IMR-90 (cell line): ENCODE measurements around the gene SFXN2. TPM values are rescaled to one million over a fixed set of nuclear protein-coding genes. Genes with fewer than 3 reads are reported as not detected.
A peak's percentile ranks its signal among the peaks of the same experiment; 100 is the strongest.

Experiments
- ATAC-seq: fragments of 200-7000 bp; cut with Tn5 transposase; 2 replicates; pipeline ENCODE4 v1.9.1; 2020; ENCODE audit warnings: low read depth, mild to moderate bottlenecking, moderate library complexity
- BruUV-seq: library from RNA; stranded (reverse); fragments of 400-500 nt; replicated peaks from 2 replicates; lab custom pipeline; 2021; lab: Mats Ljungman, UMichigan
- CTCF ChIA-PET: fragments of 300-600 bp; formaldehyde crosslinking; extraction: SDS; loops from one replicate; lab custom pipeline; 2021; ENCODE audit warnings: antibody characterized with exemption; lab: Yijun Ruan, JAX
- POLR2A ChIA-PET: fragments of 300-600 bp; sonication (Branson Sonifier 250); formaldehyde crosslinking; loops from one replicate; lab custom pipeline; 2022; ENCODE audit warnings: antibody characterized with exemption; ENCODE audit not compliant: unreplicated experiment; lab: Charles Lee
- DNase-seq: peaks from one replicate; pipeline ENCODE4 v3.0.0; 2013
- H2AFZ ChIP-seq: replicated peaks from 2 replicates; pipeline ENCODE3; 2013; ENCODE audit warnings: low read length, mild to moderate bottlenecking; ENCODE audit not compliant: poor library complexity
- H2AK5ac ChIP-seq: 2 replicates; pipeline ENCODE4 v1.6.1; 2013; ENCODE audit warnings: low read depth, low read length, inconsistent platforms
- H2AK9ac ChIP-seq: replicated peaks from 2 replicates; pipeline ENCODE3; 2013; ENCODE audit warnings: mild to moderate bottlenecking, low read depth, low read length, moderate library complexity; ENCODE audit not compliant: poor library complexity
- H2BK120ac ChIP-seq: 2 replicates; pipeline ENCODE4 v1.6.1; 2013; ENCODE audit warnings: low read depth, low read length, inconsistent platforms
- H2BK15ac ChIP-seq: 3 replicates; pipeline ENCODE4 v1.6.1; 2013; ENCODE audit warnings: low read depth, low read length, inconsistent platforms
- H2BK20ac ChIP-seq: 2 replicates; pipeline ENCODE4 v1.6.1; 2013; ENCODE audit warnings: low read depth, mild to moderate bottlenecking, inconsistent platforms, low read length, moderate library complexity
- H2BK5ac ChIP-seq: 2 replicates; pipeline ENCODE4 v1.6.1; 2013; ENCODE audit warnings: mild to moderate bottlenecking, low read depth, low read length, inconsistent platforms; ENCODE audit not compliant: poor library complexity, severe bottlenecking
- H3K14ac ChIP-seq: replicated peaks from 2 replicates; pipeline ENCODE4 v1.6.1; 2013; ENCODE audit warnings: low read depth, low read length, inconsistent platforms
- H3K18ac ChIP-seq: 2 replicates; pipeline ENCODE4 v1.6.1; 2013; ENCODE audit warnings: low read depth, low read length, control low read depth
- H3K23ac ChIP-seq: 2 replicates; pipeline ENCODE4 v1.6.1; 2013; ENCODE audit warnings: low read depth, low read length, inconsistent platforms
- H3K27ac ChIP-seq: 2 replicates; pipeline ENCODE4 v1.5.1; 2013; ENCODE audit warnings: mild to moderate bottlenecking, control low read depth, low read length; ENCODE audit not compliant: insufficient read depth
- H3K27me3 ChIP-seq: 2 replicates; pipeline ENCODE4 v1.6.1; 2013; ENCODE audit warnings: low read length; ENCODE audit not compliant: control insufficient read depth, insufficient read depth
- H3K36me3 ChIP-seq: 2 replicates; pipeline ENCODE4 v1.6.1; 2013; ENCODE audit warnings: low read length, mixed read lengths; ENCODE audit not compliant: control insufficient read depth, insufficient read depth
- H3K4ac ChIP-seq: 2 replicates; pipeline ENCODE4 v1.6.1; 2013; ENCODE audit warnings: low read depth, low read length, inconsistent platforms
- H3K4me1 ChIP-seq: 2 replicates; pipeline ENCODE4 v1.6.1; 2013; ENCODE audit warnings: low read length, mixed read lengths; ENCODE audit not compliant: control insufficient read depth, insufficient read depth
- H3K4me2 ChIP-seq: 2 replicates; pipeline ENCODE4 v1.6.1; 2013; ENCODE audit warnings: low read depth, mild to moderate bottlenecking, control low read depth, low read length, moderate library complexity
- H3K4me3 ChIP-seq: 2 replicates; pipeline ENCODE4 v1.5.1; 2013; ENCODE audit warnings: low read depth, mild to moderate bottlenecking, control low read depth, low read length, moderate library complexity; ENCODE audit not compliant: insufficient read depth
- H3K56ac ChIP-seq: 2 replicates; pipeline ENCODE4 v1.6.1; 2013; ENCODE audit warnings: low read length, inconsistent platforms; ENCODE audit not compliant: insufficient read depth; ENCODE audit errors: extremely low read depth
- H3K79me1 ChIP-seq, 2 experiments: 2 replicates each; pipeline ENCODE4 v1.6.1; 2013; ENCODE audit warnings: low read length in 2 of 2, inconsistent platforms in 1 of 2, low read depth in 1 of 2
- H3K9ac ChIP-seq: 2 replicates; pipeline ENCODE4 v1.6.1; 2013; ENCODE audit warnings: low read depth, low read length, control low read depth
- H3K9me1 ChIP-seq: 2 replicates; pipeline ENCODE4 v1.6.1; 2013; ENCODE audit warnings: low read length, inconsistent platforms; ENCODE audit not compliant: insufficient read depth
- H3K9me3 ChIP-seq: 2 replicates; pipeline ENCODE4 v1.6.1; 2013; ENCODE audit warnings: low read length; ENCODE audit not compliant: control insufficient read depth, insufficient read depth
- H4K20me1 ChIP-seq: 2 replicates; pipeline ENCODE4 v1.6.1; 2013; ENCODE audit warnings: low read length, inconsistent platforms; ENCODE audit not compliant: insufficient read depth
- H4K5ac ChIP-seq: 2 replicates; pipeline ENCODE4 v1.6.1; 2013; ENCODE audit warnings: mild to moderate bottlenecking, low read depth, low read length, control low read depth
- H4K8ac ChIP-seq, 2 experiments: 2 replicates each; pipeline ENCODE4 v1.6.1; 2013; ENCODE audit warnings: low read depth in 2 of 2, low read length in 2 of 2, control low read depth in 1 of 2, inconsistent platforms in 1 of 2
- H4K91ac ChIP-seq: 2 replicates; pipeline ENCODE4 v1.6.1; 2013; ENCODE audit warnings: low read depth, low read length, inconsistent platforms; ENCODE audit not compliant: insufficient read depth
- CHD1 ChIP-seq: IDR thresholded peaks from 2 replicates; pipeline ENCODE4 v1.6.1; 2012; ENCODE audit warnings: low read depth, low read length, improper control_type of control experiment
- CTCF ChIP-seq: conservative IDR thresholded peaks from 2 replicates; pipeline ENCODE4 v1.5.1; 2012; ENCODE audit warnings: mild to moderate bottlenecking, low read depth, low read length, improper control_type of control experiment
- FOS ChIP-seq: fragments of 150-350 bp; IDR thresholded peaks from 2 replicates; pipeline ENCODE4 v1.6.1; 2016; ENCODE audit warnings: low read depth, low read length
- MAFK ChIP-seq: IDR thresholded peaks from 2 replicates; pipeline ENCODE4 v1.6.1; 2012; ENCODE audit warnings: low read depth, low read length, improper control_type of control experiment
- POLR2A ChIP-seq: IDR thresholded peaks from 2 replicates; pipeline ENCODE4 v1.6.1; 2012; ENCODE audit warnings: mild to moderate bottlenecking, low read depth, low read length
- RAD21 ChIP-seq: IDR thresholded peaks from 2 replicates; pipeline ENCODE4 v1.6.1; 2012; ENCODE audit warnings: low read length, improper control_type of control experiment
- RCOR1 ChIP-seq: IDR thresholded peaks from 2 replicates; pipeline ENCODE4 v1.6.1; 2012; ENCODE audit warnings: mild to moderate bottlenecking, low read length, improper control_type of control experiment; ENCODE audit not compliant: insufficient replicate concordance
- USF2 ChIP-seq: fragments of 150-350 bp; IDR thresholded peaks from 2 replicates; pipeline ENCODE4 v1.6.1; 2017; ENCODE audit warnings: mild to moderate bottlenecking, antibody characterized with exemption, low read length, low read depth
- WGBS, 2 experiments: methylation state at CpG; one replicate each; pipeline versions ENCODE4 v1.1.5 to v1.1.7; 2013; ENCODE audit warnings: missing lambda C conversion rate in 2 of 2; ENCODE audit not compliant: insufficient read length in 1 of 2; ENCODE audit errors: extremely low coverage in 2 of 2; 5-methylcytosine and 5-hydroxymethylcytosine counted together
- dilution Hi-C: fragments of 300-500 bp; cut with HindIII; formaldehyde crosslinking; loops from one replicate; pipeline ENCODE4 v1.14.3; 2018; ENCODE audit warnings: low sequenced_read_pairs; ENCODE audit not compliant: unreplicated experiment
- in situ Hi-C: fragments of 300-500 bp; cut with MboI; formaldehyde crosslinking; loops from 3 replicates; pipeline ENCODE4 v1.14.3; 2019; ENCODE audit warnings: low sequenced_read_pairs, inconsistent platforms, mixed read lengths
- intact Hi-C: fragments of 100-400 bp; cut with micrococcal nuclease; formaldehyde crosslinking; loops from 2 replicates; pipeline ENCODE4 v1.10.0; 2022
- polyA plus RNA-seq, 3 experiments: library from polyadenylated mRNA; depleted of rRNA; stranded (reverse); fragments of >200 nt; gene quantifications; 2 replicates each; pipeline ENCODE4 v1.2.3, GENCODE V29; 2012; ENCODE audit warnings: low replicate concordance in 1 of 3
- total RNA-seq: library from RNA; depleted of rRNA; stranded (reverse); fragments of >200 nt; gene quantifications from 2 replicates; pipeline ENCODE4 v1.2.3, GENCODE V29; 2012

SFXN2 gene
- total and polyA plus RNA-seq, 2 of the 4 experiments (the other 2 are of a cell fraction) = 6.9 to 11.7 TPM

DNA sequence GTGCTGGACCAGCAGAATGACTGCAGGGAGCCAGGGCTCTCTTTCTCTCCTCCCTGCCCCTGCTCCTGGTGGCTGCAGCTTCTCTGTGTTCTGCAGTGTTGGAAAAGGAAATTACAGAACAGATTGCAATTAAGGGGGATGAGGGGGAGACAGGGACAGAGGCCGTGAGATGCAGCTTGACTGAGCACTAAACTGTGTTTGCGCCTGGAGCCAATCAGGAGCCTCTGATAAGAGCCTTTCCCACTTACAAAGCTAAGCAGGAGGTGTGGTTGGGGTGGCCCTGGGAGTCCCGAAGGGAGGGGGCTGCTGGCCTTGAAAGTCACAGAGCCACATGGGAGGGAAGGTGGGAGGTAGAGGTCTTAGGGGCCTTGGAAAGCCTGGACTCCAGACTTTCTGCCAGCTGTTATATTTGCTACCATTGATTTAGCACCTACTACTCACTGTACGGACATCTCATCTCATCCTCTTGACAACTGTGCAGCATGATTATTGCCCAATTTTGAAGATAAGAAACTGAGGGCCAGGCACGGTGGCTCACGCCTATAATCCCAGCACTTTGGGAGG, 43.5 kb upstream of the SFXN2 start:
- H2BK15ac ChIP-seq = no peak overlapping the region
- intact Hi-C loops (no loop called here), dilution Hi-C loops (no loop called here), in situ Hi-C loops (no loop called here)
- 0 out of 2 replicates have a peak overlapping the region, but pooled peaks have one; percentile 5 for H2BK20ac ChIP-seq
- peaks cover 16% of the 10 kb centered on the region for H3K9me1 ChIP-seq
- H3K4me2 ChIP-seq = no peak overlapping the region
- H2AK9ac ChIP-seq = no peak overlapping the region
- DNase-seq (no peak), ATAC-seq (no peak)
- TF ChIP-seq CTCF (no peak), MAFK (no peak), FOS (no peak), RAD21 (no peak), CHD1 (no peak), USF2 (no peak), RCOR1 (no peak), POLR2A (no peak)
- H3K14ac ChIP-seq = 0 out of 2 replicates have a peak overlapping the region, but pooled peaks have one; percentile 29
- no peak overlapping the region for H3K27ac ChIP-seq
- no peaks in the 10 kb centered on the region for H3K36me3 ChIP-seq
- no peak overlapping the region for H4K5ac ChIP-seq
- ChIA-PET CTCF (no interaction called here), POLR2A (no interaction called here)
- H3K56ac ChIP-seq = no peak overlapping the region
- no CpG with 5 or more reads among the region's 6 CpGs for WGBS, 2 experiments
- H3K79me1 ChIP-seq = peaks cover 0 to 29% of the 10 kb centered on the region in 2 experiments; a peak in 2 of 4 replicates
- no peak overlapping the region for H2AFZ ChIP-seq
- no TSS peak for BruUV-seq
- no peak overlapping the region; the same call in 1 of the 2 replicates for H3K23ac ChIP-seq
- no peaks in the 10 kb centered on the region for H3K9me3 ChIP-seq
- no peak overlapping the region for H2BK120ac ChIP-seq
- H2AK5ac ChIP-seq = peak overlapping the region; percentile 38; the same call in 1 of the 2 replicates
- H4K91ac ChIP-seq = no peak overlapping the region
- no peak overlapping the region for H3K4me3 ChIP-seq
- no peaks in the 10 kb centered on the region for H3K27me3 ChIP-seq
- peaks cover 35% of the 10 kb centered on the region for H3K4me1 ChIP-seq
- H4K8ac ChIP-seq = no peak overlapping the region
- H2BK5ac ChIP-seq = no peak overlapping the region
- no peaks in the 10 kb centered on the region for H4K20me1 ChIP-seq
- H3K9ac ChIP-seq = no peak overlapping the region
- peak overlapping the region; percentile 23; the same call in 1 of the 2 replicates for H3K4ac ChIP-seq
- no peak overlapping the region for H3K18ac ChIP-seq
